Spinal cord (tissue), 10 donors: ENCODE measurements around the gene NOP53. TPM values are rescaled to one million over a fixed set of nuclear protein-coding genes. Genes with fewer than 3 reads are reported as not detected.
"Not testable (repeated sequence)": the region's sequence is repeated elsewhere in the genome, so short reads cannot be mapped to it uniquely, and the experiment has no call there.

Experiments
- DNase-seq, 6 donors: peaks; one replicate each; pipeline versions ENCODE4 v3.0.0 to v3.0.0-alpha.2; 2013 to 2015; ENCODE audit warnings: low spot score in 6 of 6, low read depth in 4 of 6
- H3K27ac ChIP-seq: one replicate; pipeline ENCODE4 v1.5.1; 2013; ENCODE audit warnings: low read depth, low read length, control low read depth
- H3K27me3 ChIP-seq: one replicate; pipeline ENCODE4 v1.6.1; 2013; ENCODE audit warnings: low read length; ENCODE audit not compliant: control insufficient read depth, insufficient read depth
- H3K36me3 ChIP-seq: one replicate; pipeline ENCODE4 v1.6.1; 2013; ENCODE audit warnings: low read length; ENCODE audit not compliant: control insufficient read depth, insufficient read depth
- H3K4me1 ChIP-seq: one replicate; pipeline ENCODE4 v1.6.1; 2013; ENCODE audit warnings: low read length; ENCODE audit not compliant: control insufficient read depth, insufficient read depth
- H3K4me3 ChIP-seq: one replicate; pipeline ENCODE4 v1.5.1; 2013; ENCODE audit warnings: low read depth, low read length, control low read depth
- H3K9me3 ChIP-seq: one replicate; pipeline ENCODE4 v1.6.1; 2013; ENCODE audit warnings: low read length; ENCODE audit not compliant: control insufficient read depth, insufficient read depth
- WGBS: methylation state at CpG from one replicate; pipeline ENCODE4 v1.1.5; 2013; ENCODE audit warnings: missing lambda C conversion rate; ENCODE audit not compliant: insufficient coverage; 5-methylcytosine and 5-hydroxymethylcytosine counted together
- polyA plus RNA-seq, 2 donors: library from polyadenylated mRNA; unstranded; fragments of 120-200 nt; gene quantifications; one replicate each; pipeline ENCODE4 v1.2.1, GENCODE V29; 2013; ENCODE audit not compliant: insufficient read length in 2 of 2
- total RNA-seq, 2 donors: library from RNA; depleted of rRNA in 1 of 2; stranded (reverse); fragments of 120-200 nt in 1 of 2; fragments of >200 nt in 1 of 2; gene quantifications; one replicate each; pipeline versions ENCODE4 v1.2.3 to v1.2.4, GENCODE V29; 2013 to 2014
- donor health status: healthy.

The NOP53 gene
- total and polyA plus RNA-seq, 4 donors: 34.6 to 224 (median 170) TPM

DNA sequence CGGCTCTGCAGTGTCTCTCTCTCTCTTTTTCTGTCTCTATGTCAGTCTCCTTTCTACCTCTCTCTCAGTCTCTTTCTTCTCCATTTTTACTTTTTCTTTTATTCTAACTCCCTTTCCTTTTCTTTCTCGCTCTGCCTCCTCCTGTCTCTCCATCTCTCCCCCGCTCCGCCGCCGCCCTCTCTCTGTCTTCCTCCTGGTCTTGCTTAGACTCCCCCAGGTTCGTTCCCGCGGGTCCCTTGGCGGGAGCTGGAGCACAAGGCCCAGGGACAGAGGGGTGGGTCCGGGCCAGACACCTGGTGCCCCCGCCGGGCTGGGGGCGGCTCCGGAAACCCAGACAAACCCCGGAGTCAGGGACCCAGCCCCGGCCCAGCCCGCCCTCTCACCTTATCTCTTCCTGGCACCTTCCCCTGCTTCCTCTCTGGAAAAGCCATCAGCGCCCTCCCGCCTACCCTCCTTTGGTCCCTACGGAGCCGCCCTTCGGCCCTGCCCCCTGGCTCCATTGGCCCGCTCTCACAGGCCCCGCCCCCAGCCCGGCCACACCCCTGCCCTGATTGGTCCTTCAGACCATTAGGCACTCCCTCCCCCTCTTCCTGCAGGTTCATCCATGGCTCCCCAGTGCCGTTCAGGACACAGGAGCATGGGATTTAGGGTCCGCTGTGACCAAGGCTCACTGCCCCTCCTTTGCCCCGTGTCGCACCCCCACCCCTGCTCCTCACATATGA, 15.4 kb upstream of the NOP53 start:
- DNase-seq: peak in 2 of 6 donors; percentile 11 to 40
- peaks cover 21% of the 10 kb centered on the region for H3K27me3 ChIP-seq
- H3K36me3 ChIP-seq: peaks cover 14% of the 10 kb centered on the region
- H3K27ac ChIP-seq: peak overlapping the region; percentile 47
- peaks cover 15% of the 10 kb centered on the region for H3K4me1 ChIP-seq
- 11% methylated on average over 30 of the region's 30 CpGs for WGBS
- H3K4me3 ChIP-seq: no peak overlapping the region
- H3K9me3 ChIP-seq: no peaks in the 10 kb centered on the region

DNA sequence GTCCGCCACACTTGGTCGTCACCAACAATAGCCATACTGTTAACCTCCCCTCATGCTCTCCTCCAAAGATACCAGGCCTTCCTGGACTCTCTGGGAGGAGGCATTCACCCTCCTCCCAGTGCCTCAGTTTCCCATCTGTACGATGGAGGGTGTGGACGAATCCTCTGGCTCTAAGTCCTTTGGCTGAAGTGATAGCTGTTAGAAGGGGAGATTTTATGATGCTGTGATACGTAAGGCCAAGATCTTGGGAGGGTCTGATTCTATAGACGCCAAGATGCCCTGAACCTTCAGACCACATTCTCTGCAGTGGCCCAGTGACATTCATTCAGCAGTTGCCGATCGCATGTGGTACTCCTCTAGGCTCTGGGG, 14.8 kb upstream of the NOP53 start:
- 88% methylated on average over 4 of the region's 8 CpGs for WGBS
- Histone ChIP-seq H3K27ac (no peak overlapping the region), H3K4me3 (no peak overlapping the region), H3K27me3 (peaks cover 21% of the 10 kb centered on the region), H3K36me3 (peaks cover 14% of the 10 kb centered on the region), H3K4me1 (peaks cover 15% of the 10 kb centered on the region), H3K9me3 (no peaks in the 10 kb centered on the region)
- no peak for DNase-seq

DNA sequence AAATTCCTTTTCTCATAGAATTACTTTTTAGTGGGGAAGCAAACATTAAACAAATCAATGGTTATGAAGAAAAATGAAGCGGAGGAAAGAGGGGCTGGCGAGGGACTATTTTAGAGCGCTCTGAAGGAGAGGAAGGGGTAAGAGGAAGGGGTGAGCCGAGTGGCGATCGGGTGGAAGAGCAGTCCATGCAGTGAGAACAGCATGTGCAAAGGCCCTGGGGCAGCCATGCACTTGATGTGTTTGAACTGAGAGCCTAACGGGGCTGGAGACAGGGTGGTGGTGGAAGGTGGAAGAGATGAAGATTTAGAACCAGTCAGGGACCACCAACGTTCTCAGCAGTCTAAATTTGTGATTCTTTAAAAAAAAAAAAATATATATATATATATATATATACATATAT, 14.4 kb upstream of the NOP53 start:
- Histone ChIP-seq H3K27me3 (peaks cover 20% of the 10 kb centered on the region), H3K4me3 (no peak overlapping the region), H3K4me1 (peaks cover 15% of the 10 kb centered on the region), H3K9me3 (no peaks in the 10 kb centered on the region), H3K27ac (no peak overlapping the region), H3K36me3 (peaks cover 10% of the 10 kb centered on the region)
- 95% methylated on average over 6 of the region's 8 CpGs for WGBS
- no peak for DNase-seq

- DNase-seq: no peak
- 55% methylated on average over 4 of the region's 4 CpGs for WGBS
- Histone ChIP-seq H3K36me3 (peaks cover 1% of the 10 kb centered on the region), H3K27me3 (peaks cover 4% of the 10 kb centered on the region), H3K9me3 (no peaks in the 10 kb centered on the region), H3K4me1 (peaks cover 2% of the 10 kb centered on the region), H3K4me3 (no peak overlapping the region), H3K27ac (no peak overlapping the region)
These were observed 10.2 kb upstream of the NOP53 start for GRCh38 chr19:47735131-47735530.

DNA sequence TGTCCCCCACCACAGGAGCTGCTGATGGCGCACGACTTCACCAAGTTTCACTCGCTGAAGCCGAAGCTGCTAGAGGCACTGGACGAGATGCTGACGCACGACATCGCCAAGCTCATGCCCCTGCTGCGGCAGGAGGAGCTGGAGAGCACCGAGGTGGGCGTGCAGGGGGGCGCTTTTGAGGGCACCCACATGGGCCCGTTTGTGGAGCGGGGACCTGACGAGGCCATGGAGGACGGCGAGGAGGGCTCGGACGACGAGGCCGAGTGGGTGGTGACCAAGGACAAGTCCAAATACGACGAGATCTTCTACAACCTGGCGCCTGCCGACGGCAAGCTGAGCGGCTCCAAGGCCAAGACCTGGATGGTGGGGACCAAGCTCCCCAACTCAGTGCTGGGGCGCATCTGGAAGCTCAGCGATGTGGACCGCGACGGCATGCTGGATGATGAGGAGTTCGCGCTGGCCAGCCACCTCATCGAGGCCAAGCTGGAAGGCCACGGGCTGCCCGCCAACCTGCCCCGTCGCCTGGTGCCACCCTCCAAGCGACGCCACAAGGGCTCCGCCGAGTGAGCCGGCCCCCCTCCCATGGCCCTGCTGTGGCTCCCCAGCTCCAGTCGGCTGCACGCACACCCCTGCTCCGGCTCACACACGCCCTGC, 4.4 kb upstream of the NOP53 start:
- peaks cover 7% of the 10 kb centered on the region for H3K36me3 ChIP-seq
- H3K27ac ChIP-seq: no peak overlapping the region

GRCh38 chr19:47741544-47742140, 3.7 kb upstream of the NOP53 start:
- H3K4me3 ChIP-seq: no peak overlapping the region
- 88% methylated on average over 13 of the region's 15 CpGs for WGBS
- peaks cover 32% of the 10 kb centered on the region for H3K4me1 ChIP-seq
- DNase-seq: no peak
- H3K36me3 ChIP-seq: peaks cover 9% of the 10 kb centered on the region
- no peaks in the 10 kb centered on the region for H3K9me3 ChIP-seq
- no peaks in the 10 kb centered on the region for H3K27me3 ChIP-seq
- H3K27ac ChIP-seq: no peak overlapping the region

More for the DNA sequence above, 4.4 kb upstream of the NOP53 start:
- DNase-seq: no peak
- Histone ChIP-seq H3K27me3 (no peaks in the 10 kb centered on the region), H3K4me1 (peaks cover 26% of the 10 kb centered on the region), H3K4me3 (no peak overlapping the region), H3K9me3 (no peaks in the 10 kb centered on the region)
- WGBS: 86% methylated on average over 48 of the region's 48 CpGs

DNA sequence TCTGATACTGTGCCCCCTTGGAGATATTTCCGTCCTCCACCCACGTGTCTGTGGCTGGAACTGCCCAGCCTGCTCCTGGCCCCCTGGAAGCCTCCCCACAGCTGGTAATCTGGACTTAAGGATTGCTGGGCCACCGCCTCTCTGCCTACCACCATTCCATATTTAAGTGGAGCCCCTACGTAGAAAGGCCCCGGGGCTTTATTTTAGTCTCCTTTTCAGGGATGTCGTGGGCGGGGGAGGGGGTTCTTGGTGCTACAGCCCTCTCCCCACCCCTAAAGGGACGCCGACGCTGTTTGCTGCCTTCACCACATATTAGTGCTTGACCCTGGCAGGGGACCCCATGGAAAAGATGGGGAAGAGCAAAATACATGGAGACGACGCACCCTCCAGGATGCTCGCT, 2.7 kb upstream of the NOP53 start:
- Histone ChIP-seq H3K27ac (peak overlapping the region; percentile 91), H3K4me1 (peaks cover 35% of the 10 kb centered on the region), H3K9me3 (no peaks in the 10 kb centered on the region), H3K36me3 (peaks cover 15% of the 10 kb centered on the region), H3K4me3 (peak overlapping the region; percentile 52), H3K27me3 (no peaks in the 10 kb centered on the region)
- DNase-seq: no peak
- WGBS: 31% methylated on average over 4 of the region's 13 CpGs

DNA sequence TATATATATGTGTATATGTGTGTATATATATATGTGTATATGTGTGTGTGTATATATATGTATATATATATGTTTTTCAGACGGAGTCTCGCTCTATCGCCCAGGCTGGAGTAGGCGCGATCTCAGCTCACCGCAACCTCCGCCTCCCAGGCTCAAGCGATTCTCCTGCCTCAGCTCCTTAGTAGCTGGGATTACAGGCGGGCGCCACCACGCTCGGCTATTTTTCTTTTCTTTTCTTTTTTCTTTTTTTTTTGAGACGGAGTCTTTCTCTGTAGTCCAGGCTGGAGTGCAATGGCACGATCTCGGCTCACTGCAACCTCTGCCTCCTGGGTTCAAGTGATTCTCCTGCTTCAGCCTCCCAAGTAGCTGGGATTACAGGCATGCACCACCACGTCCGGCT, 783 bp downstream of the NOP53 start:
- peaks cover 43% of the 10 kb centered on the region for H3K36me3 ChIP-seq
- WGBS: 88% methylated on average over 9 of the region's 17 CpGs
- H3K27me3 ChIP-seq, DNase-seq, H3K27ac ChIP-seq, H3K9me3 ChIP-seq: not testable (repeated sequence)
- peak overlapping the region; percentile 85 for H3K4me3 ChIP-seq
- H3K4me1 ChIP-seq: peaks cover 35% of the 10 kb centered on the region

DNA sequence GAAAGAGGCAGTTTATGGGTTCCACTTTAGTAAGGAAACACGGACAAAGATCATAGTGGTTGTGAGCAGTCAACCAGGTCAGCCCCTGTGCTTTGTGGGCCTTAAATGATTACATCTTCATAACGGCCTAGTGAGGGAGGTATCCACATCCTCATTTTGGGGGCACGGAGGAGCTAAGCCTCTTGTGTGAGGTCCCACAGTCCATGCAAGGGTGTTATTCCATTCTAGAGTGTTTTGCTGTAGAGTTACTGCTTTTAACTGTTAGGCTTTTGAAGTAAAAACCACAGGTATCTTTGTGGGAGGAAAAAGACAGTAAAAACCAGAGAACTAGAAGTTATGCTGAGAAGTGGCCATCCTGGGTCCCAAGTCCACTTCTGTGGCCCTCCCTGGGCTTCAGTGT, 4.0 kb downstream of the NOP53 start:
- Histone ChIP-seq H3K36me3 (peaks cover 70% of the 10 kb centered on the region), H3K27ac (no peak overlapping the region), H3K4me3 (no peak overlapping the region), H3K9me3 (no peaks in the 10 kb centered on the region), H3K27me3 (no peaks in the 10 kb centered on the region), H3K4me1 (peaks cover 17% of the 10 kb centered on the region)
- DNase-seq: no peak
- WGBS: 92% methylated on average over 3 of the region's 3 CpGs
